Glomerular visceral epithelial cell (primary cell): ENCODE results near the gene HSD11B1.
"Not testable (repeated sequence)": the region's sequence is repeated elsewhere in the genome, so short reads cannot be mapped to it uniquely, and the experiment has no call there.

ENCODE experiments used
- DNase-seq: peaks from one replicate; pipeline ENCODE4 v3.0.0-alpha.2; 2016; ENCODE audit errors: extremely low spot score

The HSD11B1 gene

DNA sequence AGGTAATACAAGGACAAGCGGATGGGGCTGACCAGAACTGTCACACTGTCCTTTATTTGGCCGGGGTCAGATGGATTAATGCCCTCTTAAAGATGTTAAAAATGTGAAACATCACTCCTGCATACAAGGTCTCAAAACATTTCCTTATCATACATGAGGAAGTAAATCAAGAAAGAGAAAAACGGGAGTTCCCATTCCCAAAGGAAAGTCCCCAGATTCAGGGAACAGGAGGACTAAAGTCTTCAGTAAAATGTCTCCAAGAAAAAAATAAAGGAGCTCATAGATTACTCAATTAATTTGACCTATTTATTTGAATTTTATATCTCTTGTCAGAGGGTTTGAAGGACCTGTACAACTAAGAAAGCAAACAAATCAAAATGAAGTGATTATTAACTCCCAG lies 13.4 kb upstream of the HSD11B1 start:
- no peak for DNase-seq

DNA sequence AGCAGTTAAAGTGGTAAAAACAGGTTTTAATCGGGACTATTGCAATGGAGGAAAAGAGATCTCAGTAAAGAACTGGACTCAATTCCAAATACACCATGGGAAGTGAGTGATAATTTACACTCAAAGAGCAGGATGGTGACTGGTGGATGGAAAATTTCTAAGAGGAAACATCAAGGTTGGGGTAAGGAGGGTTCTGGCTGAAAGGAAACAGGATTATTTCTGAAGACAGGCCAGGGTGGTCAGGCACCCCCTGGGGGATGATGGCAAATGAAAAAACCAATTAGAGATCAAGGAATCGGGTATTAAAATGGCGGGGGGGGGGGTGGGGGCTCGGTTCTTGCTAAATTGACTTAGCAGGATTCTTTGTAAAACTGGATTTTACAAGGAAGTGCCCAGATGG lies 12.3 kb upstream of the HSD11B1 start:
- no peak for DNase-seq

GRCh38 chr1:209692745-209693504 lies 11.7 kb upstream of the HSD11B1 start:
- peak; percentile 85 for DNase-seq

DNA sequence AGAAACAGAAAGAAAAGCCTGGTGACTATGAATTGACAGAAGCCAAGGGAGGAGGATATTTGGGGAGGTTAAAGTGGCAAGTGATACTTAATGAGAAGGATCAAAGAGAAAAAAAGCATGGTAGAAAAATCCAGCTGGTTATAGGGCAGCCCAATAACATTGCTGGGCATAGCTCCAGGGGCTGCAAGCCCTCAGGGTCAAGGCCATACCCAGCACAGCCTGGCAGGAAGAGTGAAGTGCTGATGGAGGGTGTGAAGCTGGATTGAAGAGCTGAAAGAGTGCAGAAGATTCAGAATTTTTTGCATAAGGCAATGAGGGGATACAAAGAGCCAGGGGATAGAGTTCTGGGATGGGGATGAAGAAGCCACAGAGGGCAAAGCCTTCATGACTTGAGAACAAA lies 8.0 kb upstream of the HSD11B1 start:
- no peak for DNase-seq

- DNase-seq = no peak
Observed at GRCh38 chr1:209697126-209697525, 7.5 kb upstream of the HSD11B1 start.

DNA sequence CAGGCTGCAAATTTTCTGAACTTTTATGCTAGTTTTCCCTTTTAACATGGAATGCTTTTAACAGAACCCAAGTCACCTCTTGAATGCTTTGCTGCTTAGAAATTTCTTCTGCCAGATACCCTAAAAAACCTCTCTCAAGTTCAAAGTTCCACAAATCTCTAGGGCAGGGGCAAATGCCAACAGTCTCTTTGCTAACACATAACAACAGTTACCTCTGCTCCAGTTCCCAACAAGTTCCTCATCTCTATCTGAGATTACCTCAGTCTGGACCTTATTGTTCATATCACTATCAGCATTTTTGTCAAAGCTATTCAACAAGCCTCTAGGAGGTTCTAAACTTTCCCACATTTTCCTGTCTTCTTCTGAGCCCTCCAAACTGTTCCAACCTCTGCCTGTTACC lies 4.0 kb upstream of the HSD11B1 start:
- not testable (repeated sequence) for DNase-seq

- no peak for DNase-seq
Observed at GRCh38 chr1:209702832-209703231, 1.8 kb upstream of the HSD11B1 start.

DNA sequence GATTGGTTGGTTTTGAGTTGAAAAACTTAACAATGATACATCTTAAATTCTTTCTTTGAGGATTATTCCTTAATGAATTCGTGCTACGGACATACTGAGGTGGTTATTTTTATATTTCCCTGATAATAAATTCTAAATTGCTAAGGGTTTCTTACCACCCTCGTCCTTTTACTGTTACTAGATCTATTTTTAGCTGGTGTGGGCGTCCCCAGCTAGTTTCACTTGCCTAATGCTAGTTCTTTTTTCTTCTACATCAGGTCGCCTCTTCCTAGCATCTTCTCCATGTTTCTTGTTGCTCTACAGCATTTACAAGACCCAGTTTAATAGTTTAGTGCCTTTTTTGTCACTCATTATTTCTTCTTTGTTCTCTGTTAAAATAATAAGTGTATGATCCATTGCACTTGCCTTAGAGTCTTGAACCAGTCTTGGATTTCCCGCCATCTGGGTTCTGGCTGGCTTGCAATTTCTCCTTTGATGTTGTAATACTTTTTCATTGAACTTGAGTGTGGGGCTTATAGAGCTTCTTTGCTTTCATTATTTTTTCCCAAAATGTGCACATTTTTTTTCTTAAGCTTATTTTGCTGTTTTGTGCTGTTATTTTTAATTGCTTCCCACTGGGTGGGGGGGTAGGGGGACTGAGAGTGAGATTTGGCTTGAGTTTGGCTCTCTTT lies 677 bp upstream of the HSD11B1 start:
- no peak for DNase-seq

- DNase-seq = no peak
Observed at GRCh38 chr1:209705033-209705598, 470 bp downstream of the HSD11B1 start.

DNA sequence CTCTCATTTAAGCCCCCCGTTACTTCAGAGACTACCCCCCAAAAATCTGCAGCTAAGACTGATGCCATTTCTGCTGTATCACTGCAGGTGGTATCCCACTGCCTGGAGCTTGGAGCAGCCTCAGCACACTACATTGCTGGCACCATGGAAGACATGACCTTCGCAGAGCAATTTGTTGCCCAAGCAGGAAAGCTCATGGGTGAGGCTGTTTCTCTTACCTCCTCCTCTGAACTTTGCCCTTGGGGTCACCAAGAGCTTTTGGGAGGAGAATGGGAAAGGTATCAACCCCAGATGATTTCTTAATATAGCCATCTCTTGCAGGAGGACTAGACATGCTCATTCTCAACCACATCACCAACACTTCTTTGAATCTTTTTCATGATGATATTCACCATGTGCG lies 2.0 kb downstream of the HSD11B1 start:
- no peak for DNase-seq

- DNase-seq = no peak
Observed at GRCh38 chr1:209707308-209707707, 2.7 kb downstream of the HSD11B1 start.

- no peak for DNase-seq
Observed at GRCh38 chr1:209708297-209708696, 3.7 kb downstream of the HSD11B1 start.

DNA sequence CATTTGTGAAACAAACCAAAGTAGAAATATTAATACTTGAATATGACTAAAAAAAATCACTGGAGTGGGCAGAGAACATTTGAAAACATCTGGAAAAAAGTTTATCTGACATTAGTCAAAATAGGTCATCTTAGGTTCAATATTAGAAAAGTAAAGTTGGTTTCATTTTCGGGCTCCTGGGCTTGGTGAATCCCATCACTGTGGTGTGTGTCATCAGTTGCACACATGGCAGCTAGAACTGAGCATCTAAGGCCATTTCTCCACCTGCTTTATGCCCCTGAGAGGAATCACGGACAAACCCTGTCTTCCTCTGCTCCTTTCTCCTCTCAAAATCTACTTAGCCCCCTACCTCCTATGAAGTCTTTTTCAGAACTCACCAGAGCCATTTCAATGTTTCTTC lies 5.4 kb downstream of the HSD11B1 start:
- no peak for DNase-seq

GRCh38 chr1:209710847-209711246 lies 6.2 kb downstream of the HSD11B1 start:
- DNase-seq = no peak

DNA sequence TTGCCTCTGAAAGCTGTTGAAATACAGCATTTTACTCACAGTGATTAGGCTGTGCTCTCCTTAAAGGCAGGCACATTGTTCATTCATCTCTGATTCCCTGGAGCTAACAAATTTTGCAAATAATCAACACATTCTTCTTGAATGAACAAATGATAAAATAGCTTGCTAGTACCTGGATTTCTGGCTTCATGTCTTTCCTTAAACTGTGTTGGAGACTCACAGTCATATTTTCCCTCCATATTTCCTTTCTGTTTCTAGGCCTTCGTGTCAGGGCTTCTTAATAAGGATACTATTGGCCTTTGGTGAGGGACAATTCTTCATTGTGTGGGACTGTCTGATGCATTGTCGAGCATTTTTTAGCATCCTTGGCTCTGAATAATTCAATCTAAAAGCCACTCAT lies 9.7 kb downstream of the HSD11B1 start:
- no peak for DNase-seq

DNA sequence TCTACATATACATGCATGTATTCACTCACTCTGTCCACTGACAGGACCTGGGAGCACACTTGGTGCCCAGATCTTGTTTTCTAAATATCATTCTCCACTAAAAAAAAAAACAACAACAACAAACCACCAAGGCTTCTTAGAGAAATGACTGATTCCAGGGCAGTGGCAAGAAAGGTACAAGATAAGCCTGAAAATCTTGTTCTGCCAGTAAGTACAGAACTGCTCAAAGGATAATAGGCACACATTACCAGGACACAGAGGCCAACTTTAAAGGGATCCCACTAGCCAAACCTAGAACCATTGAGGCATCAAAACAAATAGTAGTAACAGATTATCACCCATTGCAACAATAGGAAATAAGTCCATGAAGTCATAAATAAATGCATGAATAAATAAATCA lies 10.7 kb downstream of the HSD11B1 start:
- no peak for DNase-seq

DNA sequence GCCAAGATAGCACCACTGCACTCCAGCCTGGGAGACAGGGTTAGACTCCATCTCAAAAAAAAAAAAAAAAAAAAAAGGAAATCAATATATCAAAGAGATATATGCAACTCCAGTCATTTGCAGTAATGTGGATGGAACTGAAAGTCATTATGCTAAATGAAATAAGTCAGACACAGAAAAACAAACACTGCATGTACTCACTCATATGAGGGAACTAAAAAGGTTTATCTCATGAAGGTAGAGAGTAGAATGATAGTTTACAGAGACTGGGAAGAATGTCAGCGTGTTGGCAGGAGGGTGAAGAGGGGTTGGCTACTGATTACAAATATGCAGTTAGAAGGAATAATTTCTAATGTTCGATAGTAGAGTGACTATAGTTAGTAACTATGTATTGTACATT lies 13.2 kb downstream of the HSD11B1 start:
- no peak for DNase-seq

DNA sequence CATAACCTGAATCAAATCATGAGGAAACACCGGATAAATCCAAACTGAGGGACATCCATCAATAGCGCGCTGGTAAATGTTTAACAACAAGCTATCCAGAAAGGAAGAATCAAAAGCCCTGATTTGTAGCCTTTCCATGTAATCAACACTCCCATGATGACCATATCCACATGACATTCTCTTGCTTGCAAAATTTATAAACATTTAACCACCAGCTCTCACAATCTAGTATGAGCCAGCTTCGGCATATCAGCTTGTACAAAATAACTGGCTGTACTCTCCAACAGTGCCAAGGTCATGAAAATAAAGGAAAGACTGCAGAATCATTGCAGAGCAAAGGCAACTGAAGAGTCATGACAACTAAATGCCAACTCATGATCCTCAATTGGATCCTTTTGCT lies 15.7 kb downstream of the HSD11B1 start:
- DNase-seq = no peak

- DNase-seq = no peak
Observed at GRCh38 chr1:209720826-209721225, 16.2 kb downstream of the HSD11B1 start.

DNA sequence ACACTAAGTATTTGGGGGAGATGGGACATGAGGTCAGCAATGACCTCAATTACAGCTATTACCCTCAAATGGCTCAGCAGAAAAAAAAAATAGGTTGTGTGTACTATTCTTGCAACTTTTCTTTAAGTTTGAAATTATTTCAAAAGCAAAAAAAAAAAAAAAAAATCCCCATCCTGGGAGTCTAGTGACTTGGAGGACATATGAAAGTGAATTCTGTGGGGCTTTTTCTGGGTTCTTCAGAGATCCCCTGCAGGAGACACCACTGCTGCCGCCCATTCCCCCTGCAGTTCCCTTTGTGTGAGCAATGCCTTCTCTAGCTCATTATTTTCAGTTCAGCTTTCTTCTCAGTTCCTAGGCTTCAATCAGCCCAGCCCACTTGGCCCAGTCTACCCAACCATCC lies 16.7 kb downstream of the HSD11B1 start:
- no peak for DNase-seq

DNA sequence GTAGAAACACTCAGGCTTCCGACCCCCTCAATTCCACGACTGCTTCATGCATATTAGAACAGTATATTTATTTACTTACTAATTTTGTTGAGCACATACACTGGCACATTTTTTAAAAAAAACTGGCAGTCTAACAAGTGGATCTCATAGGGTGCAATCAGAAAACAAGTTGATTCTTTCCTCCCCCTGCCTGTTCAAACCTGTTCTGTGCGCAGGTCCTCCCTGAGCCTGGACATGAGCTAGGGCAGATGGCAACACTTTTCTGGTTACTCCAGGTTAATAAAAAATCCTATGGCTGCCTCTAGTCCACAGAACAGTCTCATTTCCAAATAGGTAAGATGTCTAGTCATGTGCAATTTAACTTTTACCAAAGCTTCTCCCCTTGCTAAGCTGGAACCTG lies 18.6 kb downstream of the HSD11B1 start:
- DNase-seq = no peak

GRCh38 chr1:209723756-209724693 lies 19.4 kb downstream of the HSD11B1 start:
- DNase-seq = no peak
